ENCODE data around the gene DAAM1. TPM values are rescaled to one million over a fixed set of nuclear protein-coding genes. Genes with fewer than 3 reads are reported as not detected.

The DAAM1 gene
- total RNA-seq, 2 experiments from 2014 or later, result 30.1 to 72.8 TPM

DNA sequence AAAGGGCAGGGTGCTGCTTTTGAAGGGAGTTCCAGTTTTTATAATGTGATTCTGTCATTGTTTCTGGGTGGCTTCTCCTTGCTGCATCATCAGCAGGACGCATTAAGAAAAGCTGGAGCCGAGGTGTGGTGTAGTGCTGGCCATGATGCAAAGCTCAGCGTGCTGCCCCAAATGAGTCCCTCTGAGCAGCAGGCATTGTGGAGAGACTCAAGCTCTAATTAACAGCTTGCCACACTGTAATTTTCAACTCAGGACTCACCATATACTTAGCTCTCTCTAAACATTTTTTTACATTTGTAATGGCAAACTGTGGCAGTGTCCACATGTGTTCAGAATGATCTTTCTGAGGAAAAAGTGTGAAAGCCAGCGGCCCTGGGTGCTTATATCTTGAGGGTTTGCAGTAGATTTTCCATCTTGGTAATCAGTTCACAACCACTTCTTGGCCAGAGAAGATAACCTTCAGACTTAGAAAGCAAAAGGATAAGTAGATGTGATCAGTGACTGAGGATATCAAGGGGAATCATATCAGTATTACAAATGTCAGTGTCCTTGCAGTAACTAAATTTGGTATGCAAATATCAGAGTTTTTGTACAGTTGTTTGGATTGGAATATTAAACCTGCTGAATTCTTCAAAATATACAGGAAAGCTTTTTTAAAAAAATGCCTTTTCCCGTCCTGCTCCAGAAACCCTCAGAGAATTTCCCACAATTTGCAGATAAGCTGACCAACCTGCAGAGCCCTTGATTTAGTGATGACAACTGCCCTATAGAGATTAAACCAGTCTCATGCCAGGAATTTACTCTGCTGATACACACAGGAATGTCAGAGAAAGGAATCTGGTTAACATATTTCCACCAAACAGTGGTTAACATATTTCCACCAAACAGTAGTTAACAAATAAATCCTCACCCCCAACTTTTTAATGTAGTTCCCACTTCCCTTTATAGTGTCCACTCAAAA lies 63.6 kb downstream of the DAAM1 start:
- intact Hi-C loops (cut with micrococcal nuclease; ENCODE audit: unreplicated experiment), result no loop called here
- H3K4me3 ChIP-seq (ENCODE audit: low read depth, low read length, poor library complexity, severe bottlenecking), result no peak overlapping the region
- no peak for TF ChIP-seq CTCF (conservative IDR thresholded peaks at IDR 0.05; ENCODE audit: low read length)
- TF ChIP-seq EZH2phosphoT487 (IDR thresholded peaks at IDR 0.05; ENCODE audit: borderline replicate concordance, low read depth, low read length), result no peak
- ChIA-PET CTCF (ENCODE audit: unreplicated experiment) (no interaction called here), POLR2A (interaction anchor here (0.6 to 1.4 kb wide), 4 partner anchors 14 to 702 kb away, joined by 3 to 4 read pairs (median 4); no protein-coding TSS in a partner anchor)
- no peak overlapping the region for H2AFZ ChIP-seq (ENCODE audit: low read length)
- H3K4me2 ChIP-seq (ENCODE audit: low read length), result no peak overlapping the region
- peaks cover 37% of the 10 kb centered on the region for H3K4me1 ChIP-seq (ENCODE audit: insufficient read depth, low read length, poor library complexity, severe bottlenecking)
- H3K9me2 ChIP-seq (ENCODE audit: insufficient read depth, low read length), result no peaks in the 10 kb centered on the region
- H4K20me1 ChIP-seq (ENCODE audit: insufficient read depth, low read length), result no peaks in the 10 kb centered on the region; the same call in 1 of the 2 replicates
- peaks cover 7% of the 10 kb centered on the region for H3K36me3 ChIP-seq (ENCODE audit: insufficient read depth, low read length)
- BruUV-seq (replicated peaks), result no TSS peak
- no peaks in the 10 kb centered on the region for H3K9me3 ChIP-seq (ENCODE audit: low read length)
- peaks cover 68% of the 10 kb centered on the region for H3K79me2 ChIP-seq (ENCODE audit: insufficient read depth, low read depth, low read length)
- H3K27ac ChIP-seq (ENCODE audit: low read depth, low read length, poor library complexity, severe bottlenecking), result no peak overlapping the region
- no peak for DNase-seq (ENCODE audit: low spot score)

DNA sequence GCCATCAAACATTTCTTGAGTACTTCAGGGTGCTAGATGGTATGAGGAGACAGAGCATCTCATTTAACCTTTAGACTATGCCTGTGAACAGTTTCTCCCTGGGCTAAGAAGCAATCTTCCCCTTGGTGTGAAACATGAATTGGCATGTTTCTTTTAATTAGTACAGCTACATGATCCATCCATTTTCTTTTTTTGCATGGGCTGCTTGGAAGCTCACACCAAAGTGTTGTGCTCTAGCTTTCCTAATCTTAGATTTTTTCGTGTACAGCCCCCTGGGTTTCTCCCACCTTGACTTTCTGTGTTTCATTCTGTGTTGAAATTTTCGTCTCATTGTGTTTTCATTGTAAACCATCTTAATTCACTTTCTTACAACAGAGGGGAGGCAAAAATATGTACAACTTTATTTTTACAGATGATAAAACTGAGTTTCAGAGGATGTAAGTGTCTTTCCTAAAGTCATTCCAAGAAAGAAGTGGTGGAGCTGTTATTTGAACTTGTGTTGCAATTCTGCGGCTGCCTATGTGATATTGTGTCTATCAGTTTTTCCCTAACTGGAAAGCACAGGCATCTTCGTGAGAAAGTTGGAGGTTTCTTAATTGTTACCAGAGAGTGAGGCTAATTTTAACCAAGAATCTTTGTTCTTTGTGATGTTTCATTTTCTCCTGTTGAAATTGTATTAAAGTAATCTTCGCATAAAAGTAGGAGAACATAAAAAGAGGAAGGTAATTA lies 64.5 kb downstream of the DAAM1 start:
- Histone ChIP-seq H3K9me2 (ENCODE audit: insufficient read depth, low read length) (no peaks in the 10 kb centered on the region), H3K4me1 (ENCODE audit: insufficient read depth, low read length, poor library complexity, severe bottlenecking) (peaks cover 37% of the 10 kb centered on the region), H2AFZ (ENCODE audit: low read length) (no peak overlapping the region), H3K9me3 (ENCODE audit: low read length) (no peaks in the 10 kb centered on the region), H3K36me3 (ENCODE audit: insufficient read depth, low read length) (peaks cover 8% of the 10 kb centered on the region), H3K4me3 (ENCODE audit: low read depth, low read length, poor library complexity, severe bottlenecking) (no peak overlapping the region), H3K27ac (ENCODE audit: low read depth, low read length, poor library complexity, severe bottlenecking) (no peak overlapping the region), H3K4me2 (ENCODE audit: low read length) (no peak overlapping the region), H3K79me2 (ENCODE audit: insufficient read depth, low read depth, low read length) (peaks cover 59% of the 10 kb centered on the region), H4K20me1 (ENCODE audit: insufficient read depth, low read length) (no peaks in the 10 kb centered on the region)
- no peak for DNase-seq (ENCODE audit: low spot score)
- ChIA-PET CTCF (ENCODE audit: unreplicated experiment) (no interaction called here), POLR2A (interaction anchor here (0.7 to 1.4 kb wide), 3 partner anchors 13 to 1787 kb away, joined by 3 to 4 read pairs (median 4); no protein-coding TSS in a partner anchor)
- TF ChIP-seq CTCF (conservative IDR thresholded peaks at IDR 0.05; ENCODE audit: low read length) (no peak), EZH2phosphoT487 (IDR thresholded peaks at IDR 0.05; ENCODE audit: borderline replicate concordance, low read depth, low read length) (no peak)
- BruUV-seq (replicated peaks), result no TSS peak
- intact Hi-C loops (cut with micrococcal nuclease; ENCODE audit: unreplicated experiment), result no loop called here

All from OCI-LY7 (cell line).